NCI-H2081 (cell line): ENCODE data around the gene L2HGDH.

Experiments used
- DNase-seq, 2 experiments: peaks; one replicate each; lab custom pipeline; 2025; lab: John Stamatoyannopoulos, UW

Gene L2HGDH

GRCh38 chr14:50288146-50288545, 23.9 kb downstream of the L2HGDH start:
- DNase-seq, result no peak

DNA sequence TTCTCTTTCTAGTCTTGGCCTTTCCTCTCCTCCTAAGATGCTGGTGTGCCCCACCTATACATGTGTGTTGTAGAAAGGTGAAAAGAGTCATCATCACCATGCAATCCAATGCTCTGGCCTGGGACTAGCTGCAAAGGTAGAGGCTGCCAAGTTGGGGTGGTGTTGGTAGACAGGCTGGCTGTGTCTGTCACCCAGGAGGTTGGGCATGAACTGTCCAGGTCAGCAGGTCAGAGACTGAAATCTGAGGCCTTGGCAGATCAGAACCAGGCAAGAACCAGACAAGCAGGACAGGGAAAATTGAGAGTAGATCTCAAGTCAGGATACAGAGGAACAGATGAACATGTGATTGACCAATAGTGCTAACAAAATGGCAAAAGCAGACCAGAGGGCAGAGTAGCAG, 26.2 kb downstream of the L2HGDH start:
- no peak for DNase-seq

DNA sequence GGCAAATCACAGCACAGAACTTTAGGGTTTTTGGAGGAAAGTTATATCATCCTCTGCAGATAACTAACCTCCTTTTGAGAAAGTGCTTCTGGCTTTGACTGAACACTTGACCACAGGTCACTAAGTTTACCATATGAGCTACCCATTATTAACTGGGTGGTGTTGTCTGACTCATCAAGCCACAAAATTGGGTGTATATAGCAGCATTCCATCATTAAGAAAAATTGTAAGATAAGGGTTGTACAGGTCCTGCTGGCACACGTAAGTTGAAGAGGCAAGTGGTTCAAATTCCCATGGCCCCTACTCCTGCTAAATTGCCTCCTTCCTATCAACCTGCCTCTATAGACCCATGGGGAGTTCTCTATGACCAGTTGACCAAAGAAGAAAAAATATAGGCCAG, 39.5 kb downstream of the L2HGDH start:
- DNase-seq, result no peak

DNA sequence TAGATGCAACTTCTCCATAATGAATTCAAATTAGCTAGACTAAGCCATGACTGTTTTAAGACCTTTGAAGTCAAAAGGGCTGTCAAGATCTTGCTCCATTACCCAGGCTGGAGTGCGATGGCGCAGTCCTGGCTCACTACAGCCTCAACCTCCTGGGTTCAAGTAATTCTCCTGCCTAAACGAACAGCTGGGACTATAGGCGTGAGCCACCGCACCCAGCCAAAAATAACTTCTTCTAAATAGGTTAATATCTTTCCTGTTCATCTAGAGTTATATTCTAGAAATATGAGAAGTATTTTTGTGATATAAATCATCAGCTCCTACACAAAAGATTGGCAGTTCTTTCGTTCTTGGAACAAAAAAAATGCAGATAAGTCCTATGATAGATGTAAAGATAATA, 41.1 kb downstream of the L2HGDH start:
- DNase-seq, result no peak

GRCh38 chr14:50265029-50265428, 47.0 kb downstream of the L2HGDH start:
- DNase-seq, result no peak

DNA sequence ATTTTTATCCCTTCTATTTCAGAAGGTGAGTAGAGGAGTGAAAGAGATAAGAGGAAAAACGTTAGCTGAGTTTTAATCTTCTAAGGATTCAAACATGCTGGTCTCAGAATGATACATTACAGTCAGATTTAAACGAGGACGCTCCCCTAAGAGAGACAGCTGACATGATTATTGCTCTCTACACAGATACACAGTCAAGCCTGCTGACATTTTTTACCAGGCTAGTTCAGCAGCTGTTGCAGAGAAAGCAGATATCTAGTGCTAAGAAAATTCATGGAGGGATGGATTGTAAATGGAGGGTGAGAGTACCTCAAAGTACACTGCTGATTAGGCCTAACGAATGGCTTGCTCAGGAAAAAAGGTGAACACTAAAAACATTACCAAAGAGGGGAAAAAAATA, 48.7 kb downstream of the L2HGDH start:
- no peak for DNase-seq

- DNase-seq, result no peak
These were observed 49.2 kb downstream of the L2HGDH start for GRCh38 chr14:50262865-50263264.

- DNase-seq, result peak in 1 of 2 experiments; percentile 16
These were observed 51.5 kb downstream of the L2HGDH start for GRCh38 chr14:50260511-50260910.

GRCh38 chr14:50260072-50260471, 52.0 kb downstream of the L2HGDH start:
- no peak for DNase-seq

- DNase-seq, result no peak
These were observed 54.3 kb downstream of the L2HGDH start for GRCh38 chr14:50257732-50258131.

DNA sequence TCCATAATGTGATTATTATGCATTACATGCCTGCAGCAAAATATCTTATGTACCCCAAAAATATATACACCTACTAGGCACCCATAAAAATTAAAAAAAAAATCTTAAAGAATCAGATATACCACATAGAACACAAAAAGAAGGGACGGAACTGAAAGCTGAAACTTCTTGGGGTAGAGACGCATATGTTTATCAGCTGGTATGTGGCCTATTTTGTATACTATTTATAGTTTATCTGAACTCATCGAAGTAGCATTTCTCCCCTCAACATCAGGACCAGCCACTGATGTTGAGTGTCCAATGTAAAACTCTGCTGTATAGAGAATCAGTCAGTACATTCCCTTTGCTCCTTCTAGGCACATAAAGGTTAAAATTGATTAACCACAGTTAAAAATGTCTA, 57.8 kb downstream of the L2HGDH start:
- no peak for DNase-seq

- no peak for DNase-seq
These were observed 62.8 kb downstream of the L2HGDH start for GRCh38 chr14:50249136-50249775.

DNA sequence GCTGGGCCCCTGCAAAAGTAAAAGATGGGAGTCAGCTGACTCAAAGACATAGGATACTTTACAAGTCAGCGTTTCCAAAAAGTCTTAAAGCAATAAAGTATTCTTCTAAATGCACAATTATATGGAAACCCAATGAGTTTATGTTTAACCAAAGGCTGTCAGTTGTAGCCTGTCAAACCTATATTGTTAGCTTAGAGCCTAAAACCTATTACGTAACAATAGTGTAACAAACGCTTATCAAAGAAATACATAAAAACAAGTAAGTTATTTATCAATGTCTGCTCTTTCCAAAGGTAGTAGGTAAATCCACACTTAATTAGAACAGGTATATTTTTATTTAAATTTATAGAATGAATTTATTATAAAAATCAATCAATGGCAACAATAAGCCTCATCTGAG, 64.8 kb downstream of the L2HGDH start:
- DNase-seq, result no peak

GRCh38 chr14:50242566-50243310, 69.3 kb downstream of the L2HGDH start:
- DNase-seq, result no peak

- no peak for DNase-seq
These were observed 69.9 kb downstream of the L2HGDH start for GRCh38 chr14:50242096-50242495.

GRCh38 chr14:50237427-50237826, 74.6 kb downstream of the L2HGDH start:
- no peak for DNase-seq

DNA sequence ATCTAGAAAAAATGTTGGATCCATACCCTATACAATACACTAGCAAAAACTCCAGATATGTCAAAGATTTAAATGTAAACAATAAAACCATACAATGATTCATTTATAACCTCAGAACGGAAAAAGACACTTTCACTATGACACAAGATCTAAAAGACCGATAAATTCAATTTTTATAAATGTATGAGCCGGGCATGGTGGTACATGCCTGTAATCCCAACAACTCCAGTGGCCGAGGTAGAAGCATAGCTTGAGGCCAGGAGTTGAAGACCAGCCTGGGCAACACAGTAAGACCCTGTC, 78.1 kb downstream of the L2HGDH start:
- no peak for DNase-seq

DNA sequence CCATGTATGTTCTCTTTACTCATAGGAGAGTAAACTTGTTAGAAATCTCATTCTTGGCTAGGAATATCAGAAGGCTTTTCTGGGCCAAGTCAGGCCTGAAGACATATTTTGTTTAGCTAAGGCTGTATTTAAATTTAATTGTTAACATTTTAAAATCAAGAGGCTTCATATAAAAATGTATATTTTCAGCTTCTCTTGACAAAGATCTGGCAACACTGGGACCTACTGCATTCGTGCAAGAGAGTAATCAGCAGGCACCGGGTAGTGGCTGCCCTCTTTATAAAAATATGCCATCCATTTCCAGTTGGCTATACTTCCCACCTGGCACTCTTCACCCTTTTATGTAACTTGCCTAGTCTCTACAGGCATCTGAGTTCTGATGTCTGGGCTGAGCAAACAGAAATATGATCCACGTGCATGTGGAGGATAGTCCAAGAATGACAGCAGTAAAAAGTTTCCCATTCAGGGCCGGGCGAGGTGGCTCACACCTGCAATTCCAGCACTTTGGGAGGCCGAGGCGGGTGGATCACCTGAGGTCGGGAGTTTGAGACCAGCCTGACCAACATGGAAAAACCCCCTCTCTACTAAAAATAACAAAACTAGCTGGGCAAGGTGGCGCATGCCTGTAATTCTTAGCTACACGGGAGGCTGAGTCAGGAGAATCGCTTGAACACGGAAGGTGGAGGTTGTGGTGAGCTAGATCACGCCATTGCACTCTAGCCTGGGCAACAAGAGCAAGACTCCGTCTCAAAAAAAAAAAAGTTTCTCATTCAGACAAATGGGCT, 78.7 kb downstream of the L2HGDH start:
- no peak for DNase-seq

DNA sequence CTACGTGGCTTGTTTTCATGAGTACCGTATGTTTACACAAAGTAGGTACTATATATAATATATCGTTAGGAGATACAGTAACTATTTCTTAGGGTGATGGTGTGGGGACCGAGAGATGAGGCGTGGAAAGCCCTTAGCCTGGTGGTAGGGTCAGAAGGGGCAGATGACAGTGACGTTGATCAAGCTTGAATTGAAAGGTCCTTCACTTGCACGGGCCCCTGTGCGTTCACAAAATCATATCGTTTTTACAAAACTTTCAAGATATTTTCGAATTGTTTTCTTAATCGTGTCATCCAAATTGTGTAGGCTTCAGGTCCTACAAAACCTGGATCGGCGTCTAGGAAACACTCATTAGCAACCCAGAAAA, 79.8 kb downstream of the L2HGDH start:
- DNase-seq, result no peak

DNA sequence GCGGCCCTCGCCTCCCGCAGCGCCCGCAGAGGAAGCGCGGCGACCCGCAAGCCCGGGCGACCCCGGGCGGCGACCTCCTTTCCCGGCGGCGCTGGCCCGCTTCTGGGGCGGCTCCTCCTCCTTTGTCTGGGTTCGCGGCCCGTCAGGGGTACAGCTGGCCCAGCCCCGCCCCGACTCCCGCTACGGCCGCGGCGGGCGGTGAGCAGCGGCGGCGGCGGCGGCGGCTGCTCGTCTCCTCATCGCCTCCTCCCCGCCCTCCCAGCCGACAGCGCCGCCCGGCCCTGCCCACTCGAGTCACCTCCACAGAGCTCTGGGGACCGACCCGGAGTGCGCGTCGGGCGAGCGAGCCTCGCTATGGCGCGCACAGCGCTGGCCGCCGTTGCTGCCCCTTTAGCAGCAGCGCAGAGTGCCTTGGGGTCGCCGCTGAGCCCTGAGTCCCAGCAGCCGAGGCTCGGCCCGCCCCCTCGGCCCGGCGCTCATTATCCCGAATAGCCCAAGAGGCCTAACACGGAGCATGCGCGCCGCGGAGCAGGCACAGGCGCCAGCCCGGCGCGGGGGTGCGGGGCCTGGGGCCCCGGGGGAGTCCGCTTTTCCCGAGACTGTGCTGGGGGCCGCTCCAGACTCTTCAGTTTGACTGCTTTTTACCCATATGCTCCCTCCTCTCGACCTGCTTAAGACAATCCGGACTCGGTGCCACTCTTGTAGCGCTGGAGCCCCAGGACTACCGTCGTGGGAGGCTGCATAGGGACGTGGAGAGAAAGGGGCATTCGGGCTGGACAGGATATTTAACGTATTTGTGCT, 80.4 kb downstream of the L2HGDH start, which contains the start of gene SOS2:
Gene SOS2 (minus strand): TSS at position 104 of the 801 bp plus-strand sequence. CDS start 295 bp downstream, outside the sequence.
- DNase-seq, result peak; percentile 79 to 90

- DNase-seq, result peak; percentile 13 to 54
These were observed 81.1 kb downstream of the L2HGDH start for GRCh38 chr14:50230701-50231474.

DNA sequence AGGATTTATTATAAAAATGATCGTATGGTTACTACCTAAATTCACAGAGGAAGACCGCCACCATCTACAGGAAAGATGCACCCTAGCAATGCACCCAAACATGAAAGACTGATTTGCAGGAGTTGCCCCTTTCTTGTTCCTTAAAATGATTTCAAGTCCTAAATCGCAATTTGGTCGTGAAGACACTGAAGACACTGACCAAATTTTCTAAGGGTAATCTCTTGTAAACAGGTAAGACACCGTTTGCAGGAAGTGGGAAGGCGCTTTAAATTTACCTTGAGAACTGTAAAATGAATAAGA, 81.7 kb downstream of the L2HGDH start:
- no peak for DNase-seq
